GM13977 (cell line): ENCODE results near the gene LSM8.
"Not testable (repeated sequence)": the region's sequence is repeated elsewhere in the genome, so short reads cannot be mapped to it uniquely, and the experiment has no call there.

Source experiments
- DNase-seq: peaks from one replicate; pipeline ENCODE4 v3.0.0; 2012; ENCODE audit warnings: low spot score
- in situ Hi-C: fragments of 300-500 bp; cut with MboI; formaldehyde crosslinking; loops from one replicate; pipeline ENCODE4 v1.12.0; 2022; ENCODE audit warnings: low sequenced_read_pairs, low pct_unique_long_range_greater_than_20kb, mixed read lengths, inconsistent platforms; ENCODE audit not compliant: unreplicated experiment
- TF ChIP-seq, protein P1 (sequence below): IDR thresholded peaks from 2 replicates; pipeline ENCODE4 v1.5.1; 2012; ENCODE audit warnings: mild to moderate bottlenecking, control low read depth; ENCODE audit not compliant: insufficient read depth; ENCODE audit errors: extremely low read depth, missing control alignments

Gene LSM8

DNA sequence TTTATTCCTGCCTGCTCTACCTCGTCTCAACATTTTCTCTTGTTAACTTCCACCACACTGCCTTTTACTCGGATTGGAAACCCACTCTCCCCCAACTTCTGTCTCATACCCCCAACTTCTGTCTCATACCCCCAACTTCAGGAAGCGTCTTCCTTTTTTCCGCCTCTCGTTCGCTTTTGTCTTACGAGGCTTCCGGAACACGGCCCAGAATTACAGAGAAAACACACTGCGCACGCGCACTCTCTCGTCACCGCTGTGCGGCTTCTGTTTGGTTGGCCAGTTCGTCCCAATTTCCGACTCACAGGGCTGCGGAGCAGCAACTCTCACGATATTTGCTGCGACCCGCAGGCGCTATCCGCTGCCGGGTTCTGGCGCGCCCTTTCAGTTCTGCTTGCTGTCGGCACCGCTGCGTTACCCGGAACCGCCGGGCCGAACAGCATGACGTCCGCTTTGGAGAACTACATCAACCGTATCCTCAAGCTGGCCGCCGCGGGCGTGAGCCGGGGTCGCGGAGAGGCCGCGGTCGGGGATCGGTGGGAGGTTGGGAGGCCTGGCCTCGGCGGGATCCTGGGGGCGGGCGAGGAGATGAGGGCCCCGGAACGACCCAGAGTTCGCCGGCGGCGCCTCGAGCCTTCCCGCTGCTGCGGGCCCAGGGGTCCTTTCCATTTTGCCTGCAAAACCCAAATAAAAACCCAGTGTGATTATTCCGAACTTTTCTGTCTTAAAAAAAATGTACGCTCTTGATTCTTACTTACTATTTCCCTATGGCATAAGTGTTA lies at the start of gene LSM8:
Gene LSM8, plus strand, starts transcription at position 379 of the 779 bp plus-strand sequence. Its CDS starts 60 bp downstream, at position 439.
- peak; percentile 91 for DNase-seq
- in situ Hi-C loops, result no loop called here
- TF ChIP-seq, protein P1, sequence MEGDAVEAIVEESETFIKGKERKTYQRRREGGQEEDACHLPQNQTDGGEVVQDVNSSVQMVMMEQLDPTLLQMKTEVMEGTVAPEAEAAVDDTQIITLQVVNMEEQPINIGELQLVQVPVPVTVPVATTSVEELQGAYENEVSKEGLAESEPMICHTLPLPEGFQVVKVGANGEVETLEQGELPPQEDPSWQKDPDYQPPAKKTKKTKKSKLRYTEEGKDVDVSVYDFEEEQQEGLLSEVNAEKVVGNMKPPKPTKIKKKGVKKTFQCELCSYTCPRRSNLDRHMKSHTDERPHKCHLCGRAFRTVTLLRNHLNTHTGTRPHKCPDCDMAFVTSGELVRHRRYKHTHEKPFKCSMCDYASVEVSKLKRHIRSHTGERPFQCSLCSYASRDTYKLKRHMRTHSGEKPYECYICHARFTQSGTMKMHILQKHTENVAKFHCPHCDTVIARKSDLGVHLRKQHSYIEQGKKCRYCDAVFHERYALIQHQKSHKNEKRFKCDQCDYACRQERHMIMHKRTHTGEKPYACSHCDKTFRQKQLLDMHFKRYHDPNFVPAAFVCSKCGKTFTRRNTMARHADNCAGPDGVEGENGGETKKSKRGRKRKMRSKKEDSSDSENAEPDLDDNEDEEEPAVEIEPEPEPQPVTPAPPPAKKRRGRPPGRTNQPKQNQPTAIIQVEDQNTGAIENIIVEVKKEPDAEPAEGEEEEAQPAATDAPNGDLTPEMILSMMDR, result no peak

- DNase-seq, in situ Hi-C loops: not testable (repeated sequence)
These were observed 49.5 kb upstream of the LSM8 start for GRCh38 chr7:118134420-118134819.

DNA sequence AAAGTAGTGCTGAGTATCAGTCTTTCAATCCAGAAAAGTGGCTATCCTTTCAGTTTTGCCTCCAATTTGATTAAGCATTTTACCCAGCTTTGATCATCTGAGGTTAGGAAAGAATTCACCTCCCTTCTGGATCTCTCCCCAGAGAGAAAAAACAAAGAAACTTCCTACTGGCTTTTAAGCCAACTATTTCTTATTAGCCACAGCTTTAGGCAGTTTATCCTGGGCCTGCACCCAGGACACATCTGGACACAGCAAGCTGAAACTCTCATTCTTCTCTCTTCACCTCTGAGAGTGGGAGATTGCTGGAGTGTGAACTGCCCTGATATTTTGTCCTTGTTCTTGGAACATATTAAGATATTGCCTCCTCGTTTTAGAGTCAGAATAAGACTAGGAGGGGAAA lies 43.5 kb upstream of the LSM8 start:
- TF ChIP-seq, protein P1, result no peak
- in situ Hi-C loops, result no loop called here
- no peak for DNase-seq

DNA sequence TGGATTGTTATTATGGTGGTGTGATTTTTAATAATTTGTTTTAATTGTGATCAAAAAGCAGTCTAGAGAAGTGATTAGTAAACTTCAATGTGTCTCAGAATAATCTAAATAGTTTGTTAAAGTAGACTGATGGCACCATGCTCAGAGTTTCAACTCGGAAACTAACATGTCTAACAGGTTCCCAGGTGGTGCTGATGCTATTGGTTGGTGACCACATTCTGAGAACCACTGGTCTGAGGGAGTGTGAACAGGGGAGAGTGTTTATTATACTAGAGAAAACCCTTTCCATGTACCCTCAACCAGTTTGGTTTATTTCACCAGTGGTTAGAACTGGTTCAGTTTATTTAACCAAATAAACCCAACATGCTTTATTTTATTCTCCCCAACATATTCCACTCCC lies 42.0 kb upstream of the LSM8 start:
- TF ChIP-seq, protein P1, result no peak
- in situ Hi-C loops, result no loop called here
- no peak for DNase-seq

DNA sequence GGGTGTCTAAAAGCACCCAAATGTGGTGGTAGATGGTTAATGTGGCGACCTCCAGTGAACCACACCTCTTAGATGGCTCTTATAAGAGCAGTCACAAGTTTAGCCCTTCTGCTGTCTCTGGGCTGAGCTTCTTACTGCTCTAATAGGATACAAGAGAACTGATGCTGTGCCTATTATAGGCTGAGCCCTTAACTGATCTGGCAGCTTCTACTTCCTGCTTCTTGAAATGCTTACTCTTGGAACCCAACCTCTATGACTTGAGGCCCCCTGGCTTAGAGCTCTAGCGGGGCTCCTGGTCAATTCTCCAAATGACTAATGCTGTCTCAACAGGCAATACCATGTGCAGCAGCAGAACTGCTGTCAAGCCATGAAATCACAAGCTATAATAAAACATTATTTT lies 35.0 kb upstream of the LSM8 start:
- no peak for DNase-seq
- TF ChIP-seq, protein P1, result no peak
- in situ Hi-C loops, result no loop called here

- TF ChIP-seq, protein P1, result no peak
- no peak for DNase-seq
- in situ Hi-C loops, result no loop called here
These were observed 34.6 kb upstream of the LSM8 start for GRCh38 chr7:118149394-118149793.

GRCh38 chr7:118151671-118152070 lies 32.3 kb upstream of the LSM8 start:
- TF ChIP-seq, protein P1, result no peak
- in situ Hi-C loops, result no loop called here
- no peak for DNase-seq
